MCF 10A (cell line): Measurements from ENCODE around the gene MAP3K9. TPM values are rescaled to one million over a fixed set of nuclear protein-coding genes. Genes with fewer than 3 reads are reported as not detected.
A peak's percentile ranks its signal among the peaks of the same experiment; 100 is the strongest.

Experiments used
- BruUV-seq: library from RNA; stranded (reverse); fragments of 400-500 nt; replicated peaks from 2 replicates; lab custom pipeline; 2021; lab: Mats Ljungman, UMichigan
- CTCF ChIA-PET: fragments of 300-600 bp; sonication (Branson Sonifier 250); formaldehyde crosslinking; extraction: SDS; loops from one replicate; lab custom pipeline; 2021; ENCODE audit warnings: antibody characterized with exemption, inconsistent platforms; lab: Yijun Ruan, JAX
- POLR2A ChIA-PET: fragments of 300-600, 350-650 bp; sonication (Branson Sonifier 250); formaldehyde crosslinking; extraction: SDS; loops from one replicate; lab custom pipeline; 2020; ENCODE audit warnings: antibody characterized with exemption, inconsistent platforms; lab: Yijun Ruan, JAX
- DNase-seq: peaks from one replicate; pipeline ENCODE4 v3.0.0-alpha.2; 2018; ENCODE audit not compliant: unreplicated experiment
- H3K27ac Mint-ChIP-seq: one replicate; pipeline ENCODE4 v1.8.0; 2022; ENCODE audit warnings: mild to moderate bottlenecking, low read depth, mixed read lengths; ENCODE audit not compliant: unreplicated experiment
- H3K27me3 Mint-ChIP-seq: one replicate; pipeline ENCODE4 v1.8.0; 2022; ENCODE audit warnings: mixed read lengths; ENCODE audit not compliant: insufficient read depth, unreplicated experiment
- H3K36me3 Mint-ChIP-seq: one replicate; pipeline ENCODE4 v1.8.0; 2022; ENCODE audit warnings: mild to moderate bottlenecking, moderate library complexity, mixed read lengths; ENCODE audit not compliant: insufficient read depth, unreplicated experiment
- H3K4me1 Mint-ChIP-seq: one replicate; pipeline ENCODE4 v1.8.0; 2022; ENCODE audit warnings: mixed read lengths; ENCODE audit not compliant: insufficient read depth, unreplicated experiment
- H3K4me3 Mint-ChIP-seq: one replicate; pipeline ENCODE4 v1.8.0; 2022; ENCODE audit warnings: mild to moderate bottlenecking, moderate library complexity, mixed read lengths; ENCODE audit not compliant: unreplicated experiment
- H3K9me3 Mint-ChIP-seq: one replicate; pipeline ENCODE4 v1.8.0; 2022; ENCODE audit warnings: mixed read lengths; ENCODE audit not compliant: unreplicated experiment
- intact Hi-C: fragments of 100-400 bp; cut with micrococcal nuclease; formaldehyde crosslinking; loops from 2 replicates; pipeline ENCODE4 v1.14.1; 2022
- total RNA-seq: library from RNA; stranded (reverse); gene quantifications from 2 replicates; pipeline ENCODE4 v1.2.3, GENCODE V29; 2022
- TF ChIP-seq, protein P1 (sequence below): fragments of 200-600 bp; IDR thresholded peaks from one replicate; pipeline ENCODE4 v1.8.0; 2022; ENCODE audit warnings: antibody characterized with exemption, mild to moderate bottlenecking; ENCODE audit not compliant: unreplicated experiment

The MAP3K9 gene
- total RNA-seq, 1 experiment from 2014 or later: 18.6 TPM

DNA sequence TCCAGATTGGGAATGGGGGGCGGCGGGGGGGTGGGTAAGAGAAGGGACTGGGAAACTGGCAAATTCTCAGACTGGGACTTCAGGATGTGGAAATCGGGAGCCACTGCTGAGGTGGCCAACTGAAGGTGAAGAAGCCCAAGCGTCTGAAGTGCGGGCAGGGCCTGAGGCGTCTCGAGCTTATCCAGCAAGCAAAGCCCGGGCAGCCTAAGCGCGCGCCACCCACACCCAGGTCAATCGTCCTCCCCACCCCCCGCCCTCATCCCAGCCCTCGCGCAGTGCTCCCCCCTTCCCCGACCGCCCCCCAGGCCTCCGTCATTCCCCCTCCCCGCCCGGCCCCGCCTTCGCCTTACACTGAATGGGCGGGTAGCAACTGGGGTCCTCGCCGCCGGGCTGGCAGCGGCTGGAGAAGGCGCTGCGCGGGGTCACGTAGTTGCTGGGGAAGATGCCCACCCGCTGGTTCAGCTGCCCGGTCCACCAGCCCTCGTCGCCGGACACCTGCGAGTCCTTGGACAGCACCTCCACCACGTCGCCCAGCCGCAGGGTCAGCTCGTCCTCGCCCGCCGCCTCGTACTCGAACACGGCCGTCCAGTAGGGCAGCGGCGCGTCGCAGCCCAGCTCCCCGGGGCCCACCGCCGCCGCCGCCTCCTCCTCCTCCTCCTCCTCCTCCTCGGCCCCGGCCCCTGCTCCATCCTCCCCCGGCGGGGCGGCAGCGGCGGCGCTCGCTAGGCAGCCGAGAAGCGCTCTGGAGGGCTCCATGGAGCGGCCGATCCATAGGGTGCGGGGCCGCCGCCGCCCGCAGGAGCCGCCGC, 693 bp downstream of the MAP3K9 start:
- POLR2A ChIA-PET: interaction anchor here (0.6 to 4.5 kb wide), 26 partner anchors 9 to 244 kb away, joined by 3 to 69 read pairs (median 4); partner anchors contain the start of genes MED6, PCNX1 and TTC9

DNA sequence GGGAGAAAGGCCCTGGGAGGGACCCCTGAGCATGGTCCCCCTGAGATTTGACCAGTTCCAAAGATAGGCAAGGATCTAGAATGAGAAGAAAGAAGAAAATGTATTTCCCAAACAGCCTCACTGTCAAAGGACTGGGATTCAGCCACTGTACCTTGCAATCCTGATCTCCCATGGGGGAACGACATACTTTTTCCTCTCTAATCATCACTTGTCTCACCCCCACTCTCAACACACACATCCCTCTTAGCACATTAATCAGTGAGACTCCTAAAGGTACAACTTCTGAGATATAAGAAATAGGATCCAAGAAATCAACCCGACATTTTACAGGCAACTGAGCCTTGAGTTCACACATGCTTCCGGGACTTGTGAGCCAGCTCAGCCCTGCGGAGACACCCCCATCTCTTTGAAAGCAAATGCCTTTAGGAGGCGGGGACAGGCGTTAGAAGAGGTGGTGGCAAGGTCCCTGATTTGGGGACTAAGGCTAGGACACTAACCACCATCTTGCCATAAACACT, 1.4 kb downstream of the MAP3K9 start:
- Mint-ChIP-seq H3K27me3 (no peaks in the 10 kb centered on the region), H3K27ac (peak overlapping the region; percentile 25), H3K4me1 (peaks cover 6% of the 10 kb centered on the region), H3K36me3 (no peaks in the 10 kb centered on the region), H3K4me3 (no peak overlapping the region), H3K9me3 (no peaks in the 10 kb centered on the region)
- POLR2A ChIA-PET: interaction anchor here (0.6 to 4.5 kb wide), 8 partner anchors 9 to 164 kb away, joined by 3 to 69 read pairs (median 8); no protein-coding TSS in a partner anchor
- TF ChIP-seq, protein P1, sequence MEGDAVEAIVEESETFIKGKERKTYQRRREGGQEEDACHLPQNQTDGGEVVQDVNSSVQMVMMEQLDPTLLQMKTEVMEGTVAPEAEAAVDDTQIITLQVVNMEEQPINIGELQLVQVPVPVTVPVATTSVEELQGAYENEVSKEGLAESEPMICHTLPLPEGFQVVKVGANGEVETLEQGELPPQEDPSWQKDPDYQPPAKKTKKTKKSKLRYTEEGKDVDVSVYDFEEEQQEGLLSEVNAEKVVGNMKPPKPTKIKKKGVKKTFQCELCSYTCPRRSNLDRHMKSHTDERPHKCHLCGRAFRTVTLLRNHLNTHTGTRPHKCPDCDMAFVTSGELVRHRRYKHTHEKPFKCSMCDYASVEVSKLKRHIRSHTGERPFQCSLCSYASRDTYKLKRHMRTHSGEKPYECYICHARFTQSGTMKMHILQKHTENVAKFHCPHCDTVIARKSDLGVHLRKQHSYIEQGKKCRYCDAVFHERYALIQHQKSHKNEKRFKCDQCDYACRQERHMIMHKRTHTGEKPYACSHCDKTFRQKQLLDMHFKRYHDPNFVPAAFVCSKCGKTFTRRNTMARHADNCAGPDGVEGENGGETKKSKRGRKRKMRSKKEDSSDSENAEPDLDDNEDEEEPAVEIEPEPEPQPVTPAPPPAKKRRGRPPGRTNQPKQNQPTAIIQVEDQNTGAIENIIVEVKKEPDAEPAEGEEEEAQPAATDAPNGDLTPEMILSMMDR: no peak
- peak; percentile 55 for DNase-seq
- BruUV-seq: no TSS peak
- intact Hi-C loops: loop anchor here (2.0 kb wide), 2 partner anchors 25 to 185 kb away; no protein-coding TSS in a partner anchor
- CTCF ChIA-PET: interaction anchor here (0.7 to 1.1 kb wide), 2 partner anchors 26 to 50 kb away, joined by 3 to 5 read pairs; no protein-coding TSS in a partner anchor

More for the DNA sequence above, 693 bp downstream of the MAP3K9 start:
- no peak overlapping the region for H3K4me3 Mint-ChIP-seq
- H3K36me3 Mint-ChIP-seq: no peaks in the 10 kb centered on the region
- CTCF ChIA-PET: interaction anchor here (0.7 to 1.7 kb wide), 4 partner anchors 10 to 50 kb away, joined by 3 to 18 read pairs (median 4); no protein-coding TSS in a partner anchor
- H3K27me3 Mint-ChIP-seq: no peaks in the 10 kb centered on the region
- intact Hi-C loops: loop anchor here (1.0 to 2.0 kb wide), 3 partner anchors 26 to 186 kb away; no protein-coding TSS in a partner anchor
- DNase-seq: peak; percentile 49
- TF ChIP-seq, protein P1: no peak
- no peaks in the 10 kb centered on the region for H3K9me3 Mint-ChIP-seq
- H3K4me1 Mint-ChIP-seq: peaks cover 6% of the 10 kb centered on the region
- BruUV-seq: no TSS peak
- H3K27ac Mint-ChIP-seq: peak overlapping the region; percentile 25

DNA sequence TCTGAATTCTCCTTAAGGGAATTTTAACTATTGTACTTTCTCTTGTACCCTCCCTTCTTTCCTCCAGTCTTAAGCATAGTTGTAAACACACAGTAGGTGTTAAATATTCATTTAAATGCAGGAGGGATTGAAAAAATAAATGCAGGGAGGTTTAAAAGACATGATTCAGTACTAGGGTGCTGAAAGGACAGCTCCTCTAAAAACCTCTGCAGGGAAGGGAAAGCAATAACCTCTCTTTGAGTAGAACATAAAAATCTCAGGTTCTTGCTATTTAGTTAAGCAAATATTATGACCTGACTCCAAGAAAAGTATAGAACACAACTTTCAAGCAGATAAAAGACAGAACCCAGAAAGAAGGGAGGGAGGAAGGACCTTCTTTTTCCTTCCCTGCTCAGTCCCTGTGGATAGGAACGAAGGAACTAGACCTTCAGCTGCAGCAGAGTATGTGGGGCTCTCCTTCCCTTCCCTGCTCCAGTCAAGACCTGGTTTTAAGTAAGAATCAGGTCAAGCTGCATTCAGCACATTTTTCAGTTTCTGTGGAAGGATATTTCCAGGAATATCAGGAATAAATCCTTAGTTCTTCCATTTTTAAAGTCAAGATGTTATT, 4.7 kb downstream of the MAP3K9 start:
- intact Hi-C loops: no loop called here
- Mint-ChIP-seq H3K36me3 (peaks cover 16% of the 10 kb centered on the region), H3K27me3 (no peaks in the 10 kb centered on the region), H3K4me1 (peaks cover 6% of the 10 kb centered on the region), H3K4me3 (no peak overlapping the region), H3K9me3 (no peaks in the 10 kb centered on the region), H3K27ac (no peak overlapping the region)
- CTCF ChIA-PET: interaction anchor here (0.9 to 1.0 kb wide), 3 partner anchors 13 to 102 kb away, joined by 3 read pairs; partner anchors contain the start of gene PCNX1
- POLR2A ChIA-PET: interaction anchor here (0.9 to 1.9 kb wide), 5 partner anchors 8 to 204 kb away, joined by 3 to 11 read pairs (median 3); partner anchors contain the start of gene MED6
- BruUV-seq: no TSS peak
- no peak for DNase-seq
- TF ChIP-seq, protein P1: no peak
